H1 (cell line): ENCODE measurements around the gene ACAD10. TPM values are rescaled to one million over a fixed set of nuclear protein-coding genes. Genes with fewer than 3 reads are reported as not detected.

Experiments used
- CTCF ChIA-PET: fragments of 300-600 bp; sonication (Branson Sonifier 250); formaldehyde crosslinking; loops from one replicate; lab custom pipeline; 2021; ENCODE audit not compliant: partially characterized antibody; lab: Charles Lee
- POLR2A ChIA-PET: fragments of 300-600 bp; sonication (Branson Sonifier 250); formaldehyde crosslinking; loops from one replicate; lab custom pipeline; 2021; ENCODE audit warnings: inconsistent platforms; ENCODE audit not compliant: partially characterized antibody; lab: Charles Lee
- DNase-seq, 2 experiments: peaks; one replicate each; pipeline versions ENCODE4 v3.0.0 to v3.0.0-alpha.2; 2010 to 2022; ENCODE audit warnings: low spot score in 2 of 2, low read depth in 1 of 2, mixed read lengths in 1 of 2
- FAIRE-seq: peaks from 2 replicates; lab custom pipeline; 2011; peaks lifted over from hg19 to GRCh38; lab: Jason Lieb, UNC
- H2AFZ ChIP-seq: 2 replicates; pipeline ENCODE4 v1.8.1; 2012; ENCODE audit warnings: low read length, inconsistent platforms
- H2AK5ac ChIP-seq: 2 replicates; pipeline ENCODE4 v1.6.1; 2013; ENCODE audit warnings: low read depth, low read length
- H2BK120ac ChIP-seq: replicated peaks from 2 replicates; pipeline ENCODE3; 2013; ENCODE audit warnings: low read depth, low read length, inconsistent platforms
- H2BK12ac ChIP-seq: 2 replicates; pipeline ENCODE4 v1.6.1; 2013; ENCODE audit warnings: low read depth, low read length
- H2BK15ac ChIP-seq: 2 replicates; pipeline ENCODE4 v1.6.1; 2013; ENCODE audit warnings: low read length
- H2BK20ac ChIP-seq: 2 replicates; pipeline ENCODE4 v1.6.1; 2013; ENCODE audit warnings: low read length
- H2BK5ac ChIP-seq: 2 replicates; pipeline ENCODE4 v1.6.1; 2013; ENCODE audit warnings: low read depth, low read length
- H3K14ac ChIP-seq: 2 replicates; pipeline ENCODE4 v1.6.1; 2013; ENCODE audit warnings: inconsistent platforms; ENCODE audit not compliant: insufficient read length
- H3K18ac ChIP-seq: 2 replicates; pipeline ENCODE4 v1.6.1; 2013; ENCODE audit warnings: low read length; ENCODE audit errors: extremely low read depth
- H3K23ac ChIP-seq: 2 replicates; pipeline ENCODE4 v1.6.1; 2013; ENCODE audit warnings: inconsistent platforms; ENCODE audit not compliant: insufficient read length
- H3K23me2 ChIP-seq: 2 replicates; pipeline ENCODE4 v1.6.1; 2013; ENCODE audit warnings: low read depth, low read length
- H3K27ac ChIP-seq: 2 replicates; pipeline ENCODE4 v1.6.1; 2011; ENCODE audit warnings: low read depth, low read length, inconsistent platforms
- H3K27me3 ChIP-seq, 4 experiments: replicated peaks in 1 of 4; 1 replicate in 1 of 4; 2 replicates in 3 of 4; pipeline versions ENCODE4 v1.6.1 to v1.8.1; 2011 to 2013; ENCODE audit warnings: low read length in 3 of 4, mild to moderate bottlenecking in 3 of 4, inconsistent platforms in 2 of 4, mixed read lengths in 2 of 4, moderate library complexity in 1 of 4; ENCODE audit not compliant: control insufficient read depth in 3 of 4, insufficient read depth in 3 of 4; ENCODE audit errors: extremely low read depth in 1 of 4
- H3K36me3 ChIP-seq, 4 experiments: 2 replicates each; pipeline versions ENCODE4 v1.6.1 to v1.8.1; 2011 to 2013; ENCODE audit warnings: mild to moderate bottlenecking in 4 of 4, low read length in 3 of 4, moderate library complexity in 2 of 4, control low read depth in 1 of 4, inconsistent platforms in 1 of 4; ENCODE audit not compliant: insufficient read depth in 4 of 4, control insufficient read depth in 2 of 4
- H3K4ac ChIP-seq: replicated peaks from 2 replicates; pipeline ENCODE3; 2013; ENCODE audit warnings: low read length, low read depth, mixed read lengths, inconsistent platforms; ENCODE audit not compliant: insufficient read length
- H3K4me1 ChIP-seq, 4 experiments: replicated peaks in 1 of 4; 1 replicate in 1 of 4; 2 replicates in 3 of 4; pipeline versions ENCODE4 v1.6.1 to v1.8.1; 2011 to 2013; ENCODE audit warnings: low read length in 3 of 4, inconsistent platforms in 2 of 4, mixed read lengths in 1 of 4; ENCODE audit not compliant: insufficient read depth in 4 of 4, control insufficient read depth in 3 of 4
- H3K4me2 ChIP-seq, 2 experiments: 2 replicates each; pipeline versions ENCODE4 v1.6.1 to v1.8.1; 2011 to 2013; ENCODE audit warnings: low read depth in 2 of 2, low read length in 2 of 2, control low read depth in 1 of 2, inconsistent platforms in 1 of 2, mild to moderate bottlenecking in 1 of 2; ENCODE audit not compliant: insufficient read depth in 1 of 2
- H3K4me3 ChIP-seq, 4 experiments: fragments of 200-600, 300-600 bp in 1 of 4; sonication (generic), shearing (Covaris generic), sonication (Bioruptor Twin) in 1 of 4; 2 replicates each; pipeline versions ENCODE4 v1.5.1 to v1.8.1; 2011 to 2016; ENCODE audit warnings: low read length in 4 of 4, low read depth in 3 of 4, control low read depth in 2 of 4, inconsistent platforms in 2 of 4, mild to moderate bottlenecking in 2 of 4, mixed read lengths in 1 of 4, moderate library complexity in 1 of 4; ENCODE audit not compliant: insufficient read depth in 2 of 4; ENCODE audit errors: extremely low read depth in 1 of 4
- H3K56ac ChIP-seq: replicated peaks from 2 replicates; pipeline ENCODE3; 2013; ENCODE audit warnings: low read depth, mild to moderate bottlenecking, mixed read lengths, low read length, inconsistent platforms; ENCODE audit not compliant: insufficient read length
- H3K79me1 ChIP-seq: 2 replicates; pipeline ENCODE4 v1.6.1; 2013; ENCODE audit warnings: low read depth, low read length, control low read depth
- H3K79me2 ChIP-seq, 2 experiments: 2 replicates each; pipeline versions ENCODE4 v1.6.1 to v1.8.1; 2012 to 2013; ENCODE audit warnings: low read length in 2 of 2, mild to moderate bottlenecking in 2 of 2, inconsistent platforms in 1 of 2; ENCODE audit not compliant: insufficient read depth in 2 of 2, control insufficient read depth in 1 of 2
- H3K9ac ChIP-seq, 4 experiments: replicated peaks in 1 of 4; 1 replicate in 1 of 4; 2 replicates in 3 of 4; pipeline versions ENCODE4 v1.6.1 to v1.8.1; 2011 to 2013; ENCODE audit warnings: low read depth in 3 of 4, low read length in 3 of 4, control low read depth in 2 of 4, mild to moderate bottlenecking in 2 of 4, moderate library complexity in 2 of 4, inconsistent platforms in 1 of 4; ENCODE audit errors: extremely low read depth in 1 of 4
- H3K9me3 ChIP-seq, 2 experiments: 2 replicates each; pipeline versions ENCODE4 v1.6.1 to v1.8.1; 2012 to 2013; ENCODE audit warnings: mild to moderate bottlenecking in 2 of 2, moderate library complexity in 2 of 2, control low read depth in 1 of 2, inconsistent platforms in 1 of 2, low read depth in 1 of 2, low read length in 1 of 2, mixed read lengths in 1 of 2; ENCODE audit not compliant: insufficient read depth in 2 of 2
- H4K20me1 ChIP-seq, 2 experiments: replicated peaks in 1 of 2; 2 replicates each; pipeline versions ENCODE3 to v1.8.1; 2011 to 2013; ENCODE audit warnings: inconsistent platforms in 2 of 2, low read length in 2 of 2, mild to moderate bottlenecking in 1 of 2; ENCODE audit not compliant: insufficient read depth in 2 of 2, control insufficient read depth in 1 of 2
- H4K5ac ChIP-seq: 2 replicates; pipeline ENCODE4 v1.6.1; 2013; ENCODE audit warnings: low read length, low read depth, mixed read lengths, inconsistent platforms; ENCODE audit not compliant: insufficient read length
- H4K8ac ChIP-seq: 2 replicates; pipeline ENCODE4 v1.8.0; 2013; ENCODE audit warnings: mild to moderate bottlenecking, moderate library complexity, low read length, inconsistent platforms; ENCODE audit not compliant: insufficient read depth; ENCODE audit errors: extremely low read depth
- H4K91ac ChIP-seq: replicated peaks from 2 replicates; pipeline ENCODE3; 2013; ENCODE audit warnings: low read length, mixed read lengths, inconsistent platforms; ENCODE audit not compliant: insufficient read length
- CBX8 ChIP-seq: fragments of 300-800, 300-1000 bp; sonication (generic); IDR thresholded peaks from 2 replicates; pipeline ENCODE4 v1.7.1; 2016; ENCODE audit warnings: low read depth, low read length, borderline replicate concordance
- EP300 ChIP-seq, 2 experiments: IDR thresholded peaks; 1 replicate in 1 of 2; 2 replicates in 1 of 2; pipeline ENCODE4 v1.6.1; 2011 to 2012; ENCODE audit warnings: low read depth in 2 of 2, low read length in 2 of 2, mild to moderate bottlenecking in 2 of 2, borderline replicate concordance in 1 of 2, inconsistent platforms in 1 of 2, moderate library complexity in 1 of 2
- PHF8 ChIP-seq: fragments of 200-600 bp; sonication (generic); conservative IDR thresholded peaks from 2 replicates; pipeline ENCODE4 v1.7.1; 2012; ENCODE audit warnings: low read depth, mild to moderate bottlenecking, inconsistent platforms, low read length, moderate library complexity
- SIRT6 ChIP-seq: IDR thresholded peaks from one replicate; pipeline ENCODE4 v1.7.1; 2012; ENCODE audit warnings: low read length, inconsistent platforms
- TBP ChIP-seq: IDR thresholded peaks from 2 replicates; pipeline ENCODE4 v1.6.1; 2011; ENCODE audit warnings: low read depth, low read length, improper control_type of control experiment
- TEAD4 ChIP-seq: IDR thresholded peaks from 2 replicates; pipeline ENCODE4 v1.6.1; 2012; ENCODE audit warnings: low read depth, low read length, inconsistent platforms, mixed read lengths
- USF2 ChIP-seq: IDR thresholded peaks from 2 replicates; pipeline ENCODE4 v1.6.1; 2011; ENCODE audit warnings: low read length, improper control_type of control experiment
- WGBS, 2 experiments: shearing (Covaris generic) in 1 of 2; methylation state at CpG; one replicate each; pipeline versions ENCODE4 v1.1.6 to v1.1.7; 2013 to 2015; ENCODE audit warnings: low lambda C conversion rate in 2 of 2, mixed read lengths in 2 of 2, inconsistent platforms in 1 of 2, low coverage in 1 of 2, missing lambda C conversion rate in 1 of 2; ENCODE audit not compliant: insufficient replicate concordance in 2 of 2, insufficient coverage in 1 of 2, insufficient read length in 1 of 2; ENCODE audit errors: extremely low coverage in 1 of 2, missing lambda C conversion rate in 1 of 2; 5-methylcytosine and 5-hydroxymethylcytosine counted together
- polyA plus RNA-seq, 7 experiments: library from polyadenylated mRNA; depleted of rRNA in 3 of 7; stranded (reverse) in 5 of 7; unstranded in 2 of 7; fragments of >200 nt in 5 of 7; fragments of 200-250 nt in 2 of 7; gene quantifications; 1 replicate in 5 of 7; 2 replicates in 1 of 7; 4 replicates in 1 of 7; pipeline versions ENCODE4 v1.2.1 to v1.2.3, GENCODE V29; 2011 to 2013; ENCODE audit warnings: missing spikeins in 2 of 7, mixed read lengths in 2 of 7
- total RNA-seq: library from RNA; stranded (reverse); fragmentation: NEBNext Ultra II Directional; extraction: Animal tissue kit (Norgen Biotek cat#: 25700); gene quantifications from 2 replicates; pipeline ENCODE4 v1.2.1, GENCODE V29; 2021

Gene ACAD10
- total and polyA plus RNA-seq, 2 of the 8 experiments (the other 6 are each of a cell fraction or from before 2014, with no cell fraction given): 17.3 to 23.3 TPM

DNA sequence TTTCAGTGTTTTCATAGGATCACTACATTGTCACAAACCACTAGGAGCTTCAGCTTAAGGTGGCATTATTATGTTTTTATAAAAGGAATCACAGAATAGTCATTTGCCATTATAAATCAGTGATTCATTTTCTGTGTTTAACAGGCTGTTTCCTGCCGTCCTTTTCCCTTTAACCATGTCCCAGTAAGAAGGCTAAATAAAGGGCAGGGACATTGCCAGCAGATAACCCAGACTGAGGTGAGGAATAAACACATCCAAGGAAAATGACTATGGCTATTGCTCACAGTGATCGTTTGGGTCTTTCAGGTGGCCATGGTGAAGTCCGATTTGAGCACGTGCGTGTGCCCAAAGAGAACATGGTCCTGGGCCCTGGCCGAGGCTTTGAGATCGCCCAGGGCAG lies 63.0 kb downstream of the ACAD10 start:
- no peaks in the 10 kb centered on the region; a peak in 1 of 7 replicates for H3K4me1 ChIP-seq
- H2BK120ac ChIP-seq: no peak overlapping the region
- no peak overlapping the region for H3K56ac ChIP-seq
- no peak overlapping the region for H4K91ac ChIP-seq
- no peak overlapping the region for H3K4ac ChIP-seq
- TF ChIP-seq SIRT6 (no peak), USF2 (no peak), TEAD4 (no peak), CBX8 (no peak), EP300 (IDR thresholded peaks at IDR 0.05; ENCODE audit: borderline replicate concordance in 1 of 2, low read depth in 2 of 2, low read length in 2 of 2) (no peak), TBP (no peak), PHF8 (no peak)
- H3K36me3 ChIP-seq: peaks cover 0 to 7% (median 3%) of the 10 kb centered on the region in 4 experiments; a peak in 4 of 8 replicates
- no peak overlapping the region for H3K23ac ChIP-seq
- H3K27ac ChIP-seq: no peak overlapping the region
- DNase-seq: no peak
- no peak overlapping the region for H2AK5ac ChIP-seq
- no peak overlapping the region for H3K14ac ChIP-seq
- H3K9me3 ChIP-seq: no peaks in the 10 kb centered on the region
- no peak overlapping the region for H2BK15ac ChIP-seq
- no peak overlapping the region for H3K4me2 ChIP-seq
- H2BK5ac ChIP-seq: no peak overlapping the region
- H3K27me3 ChIP-seq: no peaks in the 10 kb centered on the region
- no peak overlapping the region for H3K18ac ChIP-seq
- H3K9ac ChIP-seq: no peak overlapping the region
- 95% methylated on average over 7 of the region's 7 CpGs; no CpG with 5 or more reads in 1 of the 2 experiments for WGBS, 2 experiments
- H4K8ac ChIP-seq: no peak overlapping the region
- no peak overlapping the region for H3K4me3 ChIP-seq
- H3K79me2 ChIP-seq: no peaks in the 10 kb centered on the region
- H2AFZ ChIP-seq: no peak overlapping the region
- ChIA-PET CTCF (interaction anchor here (0.7 to 0.8 kb wide), 2 partner anchors 64 to 329 kb away, joined by 3 read pairs; no protein-coding TSS in a partner anchor), POLR2A (interaction anchor here (1.9 kb wide), 1 partner anchor 18 kb away, joined by 5 read pairs; the partner anchor contains the start of gene ALDH2)
- H3K23me2 ChIP-seq: no peaks in the 10 kb centered on the region
- H4K5ac ChIP-seq: no peak overlapping the region
- H2BK20ac ChIP-seq: no peak overlapping the region
- no peaks in the 10 kb centered on the region for H3K79me1 ChIP-seq
- H4K20me1 ChIP-seq: peaks cover 0 to 2% of the 10 kb centered on the region in 2 experiments
- no peak for FAIRE-seq
- no peak overlapping the region for H2BK12ac ChIP-seq
